ENCODE measurements around the gene SETMAR.
"Not testable (repeated sequence)": the region's sequence is repeated elsewhere in the genome, so short reads cannot be mapped to it uniquely, and the experiment has no call there.

SETMAR gene

GRCh38 chr3:4314688-4315087 lies 11.5 kb downstream of the SETMAR start:
- DNase-seq: no peak

GRCh38 chr3:4320096-4320911 lies 17.1 kb downstream of the SETMAR start:
- DNase-seq: no peak

- no peak for DNase-seq
Measured at GRCh38 chr3:4321732-4322131, 18.6 kb downstream of the SETMAR start.

GRCh38 chr3:4322635-4323034 lies 19.5 kb downstream of the SETMAR start:
- DNase-seq: no peak

GRCh38 chr3:4323246-4324027 lies 20.3 kb downstream of the SETMAR start:
- DNase-seq: no peak

GRCh38 chr3:4326868-4327267 lies 23.7 kb downstream of the SETMAR start:
- DNase-seq: no peak

- DNase-seq: not testable (repeated sequence)
Measured at GRCh38 chr3:4329806-4330205, 26.6 kb downstream of the SETMAR start.

GRCh38 chr3:4332111-4332510 lies 28.9 kb downstream of the SETMAR start:
- DNase-seq: no peak

GRCh38 chr3:4332574-4332973 lies 29.4 kb downstream of the SETMAR start:
- DNase-seq: no peak

GRCh38 chr3:4332991-4333390 lies 29.8 kb downstream of the SETMAR start:
- DNase-seq: no peak

- no peak for DNase-seq
Measured at GRCh38 chr3:4334548-4334947, 31.4 kb downstream of the SETMAR start.

- DNase-seq: no peak
Measured at GRCh38 chr3:4335840-4336562, 32.8 kb downstream of the SETMAR start.

GRCh38 chr3:4336850-4337546 lies 33.8 kb downstream of the SETMAR start:
- DNase-seq: no peak

- DNase-seq: no peak
Measured at GRCh38 chr3:4338751-4339150, 35.6 kb downstream of the SETMAR start.

GRCh38 chr3:4340077-4340410 lies 36.9 kb downstream of the SETMAR start:
- DNase-seq: no peak

- no peak for DNase-seq
Measured at GRCh38 chr3:4340411-4341335, 37.5 kb downstream of the SETMAR start.

- no peak for DNase-seq
Measured at GRCh38 chr3:4341336-4341675, 38.1 kb downstream of the SETMAR start.

GRCh38 chr3:4343258-4343657 lies 40.1 kb downstream of the SETMAR start:
- DNase-seq: no peak

GRCh38 chr3:4350789-4351163 lies 47.6 kb downstream of the SETMAR start:
- no peak for DNase-seq

GRCh38 chr3:4351164-4351855 lies 48.1 kb downstream of the SETMAR start:
- no peak for DNase-seq

- DNase-seq: no peak
Measured at GRCh38 chr3:4351872-4352271, 48.7 kb downstream of the SETMAR start.

All from NCI-H1436 treated with DMSO at 0.1 percent for 48 hours (cell line).